AG08395 (cell line): ENCODE measurements around the gene EXD2.
"Not testable (repeated sequence)": the region's sequence is repeated elsewhere in the genome, so short reads cannot be mapped to it uniquely, and the experiment has no call there.

Experiments used
- DNase-seq: peaks from one replicate; pipeline ENCODE4 v3.0.0; 2012; ENCODE audit warnings: mixed read lengths, low spot score

Gene EXD2

DNA sequence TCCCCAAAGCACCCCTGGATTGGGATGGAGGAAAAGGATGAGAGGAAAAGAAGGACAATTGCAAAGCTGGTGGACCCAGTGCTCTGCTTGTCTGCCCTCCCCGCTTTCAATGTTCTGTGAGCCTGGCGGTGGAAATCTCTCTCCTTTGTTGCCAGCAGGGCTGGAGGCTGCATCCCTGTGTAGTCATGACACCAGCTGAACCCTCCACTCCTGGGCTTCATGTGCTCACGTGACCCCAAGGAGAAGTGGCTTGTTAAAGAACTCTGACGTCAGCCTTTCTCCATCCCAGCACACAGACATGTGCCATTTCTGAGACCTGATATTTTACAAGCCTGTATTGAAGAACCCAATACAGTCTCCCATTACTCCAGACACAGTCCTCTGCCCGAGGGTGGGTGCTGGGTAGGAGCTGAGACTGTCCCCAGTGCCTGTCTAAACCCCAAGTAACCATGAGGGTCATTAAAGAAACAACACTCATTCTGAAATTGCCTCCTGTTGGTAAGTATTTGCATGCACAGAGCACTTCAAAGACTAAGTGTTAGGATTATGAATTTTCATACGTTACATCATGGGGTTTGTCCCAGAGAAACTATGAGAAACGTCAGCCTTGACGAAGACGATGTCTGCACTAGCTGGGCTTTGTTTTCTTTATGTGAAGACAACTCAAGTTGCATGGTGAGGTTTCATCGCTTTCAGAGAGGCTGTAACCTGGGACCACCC lies 90.3 kb downstream of the EXD2 start:
- DNase-seq = no peak

GRCh38 chr14:69282448-69282847 lies 91.2 kb downstream of the EXD2 start:
- DNase-seq = no peak

GRCh38 chr14:69284170-69284569 lies 92.9 kb downstream of the EXD2 start:
- no peak for DNase-seq

DNA sequence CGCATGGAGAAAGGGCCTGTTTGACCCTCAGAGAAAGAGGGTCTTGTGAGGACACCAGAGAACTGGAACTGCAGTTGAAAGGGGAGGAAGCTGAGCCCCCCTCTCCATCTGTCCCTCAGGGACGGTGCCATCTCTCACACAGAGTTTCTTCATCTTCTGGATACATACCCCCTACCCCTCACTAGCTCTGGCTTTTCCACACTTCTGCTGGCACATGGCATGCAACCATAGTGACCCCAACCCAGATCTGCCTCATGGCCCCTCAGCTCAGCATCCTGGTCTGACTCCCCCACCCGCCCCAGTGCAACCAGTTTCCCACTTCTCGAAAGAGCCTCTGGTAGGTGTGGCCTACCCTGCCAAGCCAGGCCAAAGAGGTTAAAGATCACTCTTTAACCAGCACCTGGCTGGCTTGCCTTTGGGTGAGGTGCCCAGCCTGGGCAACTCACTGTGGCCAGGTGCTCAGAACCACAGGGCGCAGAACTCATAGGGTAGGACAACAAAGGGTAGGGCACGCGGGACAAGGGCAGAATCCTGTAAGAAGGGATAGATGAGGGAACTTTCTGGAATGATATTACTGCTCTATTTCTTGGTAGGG lies 94.5 kb downstream of the EXD2 start:
- no peak for DNase-seq

- DNase-seq = peak; percentile 47
These were observed 96.1 kb downstream of the EXD2 start for GRCh38 chr14:69287098-69288010.

- DNase-seq = no peak
These were observed 96.9 kb downstream of the EXD2 start for GRCh38 chr14:69288011-69288771.

DNA sequence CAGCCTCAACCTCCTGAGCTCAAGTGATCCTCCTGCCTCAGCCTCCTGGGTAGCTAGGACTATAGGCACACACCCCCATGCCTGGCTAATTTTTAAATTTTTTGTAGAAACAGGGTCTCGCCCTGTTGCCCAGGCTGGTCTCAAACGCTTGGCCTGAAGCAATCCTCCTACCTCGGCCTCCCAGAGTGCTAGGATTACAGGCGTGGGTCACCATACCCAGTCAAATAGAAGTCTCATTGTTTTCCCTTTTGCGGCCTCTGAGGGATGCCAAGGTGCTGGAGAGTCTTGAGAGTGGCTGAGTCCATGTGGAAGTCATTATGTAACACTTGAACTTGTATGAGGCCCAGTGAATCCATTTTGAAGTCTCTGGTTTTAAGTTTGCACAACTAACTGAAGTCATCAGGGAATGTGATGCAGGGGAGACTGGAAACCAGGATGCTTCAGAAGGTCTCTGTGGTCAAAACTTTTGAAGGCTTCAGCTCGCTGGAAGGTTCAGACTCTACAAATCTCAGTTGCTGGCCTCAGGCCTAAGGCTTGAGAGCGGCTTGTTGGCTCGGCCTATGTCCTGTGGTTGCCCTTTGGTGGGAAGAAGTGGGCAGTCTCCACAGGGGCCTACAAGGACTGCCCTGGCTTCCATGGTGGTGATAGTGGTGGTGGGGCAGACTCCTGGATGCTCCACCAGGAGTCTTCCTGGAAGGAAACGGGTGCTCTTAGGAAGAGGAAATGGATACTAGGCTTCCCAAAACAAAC lies 97.8 kb downstream of the EXD2 start:
- DNase-seq = peak; percentile 53

- DNase-seq = no peak
These were observed 98.7 kb downstream of the EXD2 start for GRCh38 chr14:69289811-69290520.

GRCh38 chr14:69290881-69291280 lies 99.6 kb downstream of the EXD2 start:
- DNase-seq = not testable (repeated sequence)

- no peak for DNase-seq
These were observed 100.1 kb downstream of the EXD2 start for GRCh38 chr14:69291396-69291795.

GRCh38 chr14:69291891-69292561 lies 100.7 kb downstream of the EXD2 start:
- peak; percentile 51 for DNase-seq
